Esophagus squamous epithelium (tissue), 5 donors: ENCODE results near the gene SIRPB1. TPM values are rescaled to one million over a fixed set of nuclear protein-coding genes. Genes with fewer than 3 reads are reported as not detected.
"Not testable (repeated sequence)": the region's sequence is repeated elsewhere in the genome, so short reads cannot be mapped to it uniquely, and the experiment has no call there.

Source experiments
- DNase-seq: peaks from one replicate; lab custom pipeline; 2025; lab: John Stamatoyannopoulos, UW
- H3K27ac ChIP-seq, 4 donors: fragments of 200-600 bp; sonication (generic); one replicate each; pipeline ENCODE4 v1.5.1; 2016 to 2019; ENCODE audit warnings: mild to moderate bottlenecking in 1 of 4
- H3K27me3 ChIP-seq, 4 donors: fragments of 200-600 bp; sonication (generic); 1 replicate in 3 of 4; 2 replicates in 1 of 4; pipeline versions ENCODE4 v1.5.1 to v1.6.0; 2017 to 2021; ENCODE audit warnings: antibody characterized with exemption in 1 of 4
- H3K36me3 ChIP-seq, 3 donors: fragments of 200-600 bp; sonication (generic); one replicate each; pipeline ENCODE4 v1.5.1; 2016 to 2019
- H3K4me1 ChIP-seq, 3 donors: fragments of 200-600 bp; sonication (generic); one replicate each; pipeline ENCODE4 v1.5.1; 2017 to 2019
- H3K4me3 ChIP-seq, 4 donors: fragments of 200-600 bp; sonication (generic); 1 replicate in 3 of 4; 2 replicates in 1 of 4; pipeline ENCODE4 v1.5.1; 2016 to 2019; ENCODE audit warnings: mild to moderate bottlenecking in 2 of 4, moderate library complexity in 1 of 4
- H3K9me3 ChIP-seq, 3 donors: fragments of 200-600 bp; sonication (generic); one replicate each; pipeline ENCODE4 v1.5.1; 2016 to 2019
- CTCF ChIP-seq, 6 experiments: fragments of 450-650 bp in 4 of 6; fragments of 200-600 bp in 2 of 6; sonication (generic) in 2 of 6; IDR thresholded peaks; one replicate each; pipeline ENCODE4 v1.5.1; 2016 to 2019; ENCODE audit warnings: antibody characterized with exemption in 6 of 6, mild to moderate bottlenecking in 4 of 6, moderate library complexity in 4 of 6
- POLR2A ChIP-seq, 4 donors: fragments of 450-650 bp; IDR thresholded peaks; one replicate each; pipeline ENCODE4 v1.6.1; 2017; ENCODE audit warnings: antibody characterized with exemption in 4 of 4, mild to moderate bottlenecking in 4 of 4, moderate library complexity in 3 of 4
- WGBS, 2 donors: methylation state at CpG; one replicate each; pipeline ENCODE4 v1.1.5; 2018; 5-methylcytosine and 5-hydroxymethylcytosine counted together
- intact Hi-C: fragments of 100-400 bp; cut with DNase I; formaldehyde crosslinking; loops from one replicate; pipeline ENCODE4 v1.15.0; 2022
- small RNA-seq, 4 donors: library from RNA; depleted of rRNA; stranded (forward); fragments of <200 nt; gene quantifications; one replicate each; pipeline ENCODE3, GENCODE V24; 2016
- total RNA-seq, 4 donors: library from RNA; depleted of rRNA; stranded (reverse); fragments of >200 nt; gene quantifications; one replicate each; pipeline ENCODE4 v1.1.0, GENCODE V29; 2016
- donor health status: DM: yes; HTN: yes; CAD: no.

The SIRPB1 gene
- total RNA-seq, 4 donors from 2014 or later, result 0.13 to 3.3 (median 1.0) TPM

DNA sequence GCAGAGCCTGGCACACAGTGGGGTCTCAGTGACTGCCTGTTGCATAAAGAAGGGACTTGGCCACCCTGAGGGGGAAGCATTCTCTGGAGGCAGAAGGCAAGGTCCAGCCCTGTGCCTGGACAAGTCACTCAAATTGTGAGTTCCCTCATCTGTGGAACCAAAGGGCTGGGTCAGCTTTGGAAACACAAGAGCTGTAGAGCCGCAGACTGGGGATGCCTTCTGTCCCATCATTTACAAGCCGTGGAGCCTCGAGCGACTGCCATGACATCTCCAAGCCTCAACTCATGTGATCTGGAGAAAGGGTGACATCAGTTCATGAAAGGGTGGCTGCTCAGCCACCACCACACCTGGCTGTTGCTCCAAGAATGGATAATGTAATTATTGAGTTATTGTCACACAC lies 41.9 kb downstream of the SIRPB1 start:
- Histone ChIP-seq H3K4me3 (no peak overlapping the region), H3K27me3 (no peaks in the 10 kb centered on the region), H3K27ac (no peak overlapping the region), H3K9me3 (no peaks in the 10 kb centered on the region), H3K4me1 (no peaks in the 10 kb centered on the region), H3K36me3 (no peaks in the 10 kb centered on the region)
- no peak for DNase-seq
- WGBS, 2 donors, result 96% methylated on average over 4 of the region's 4 CpGs; no CpG with 5 or more reads in 1 of the 2 donors
- TF ChIP-seq POLR2A (IDR thresholded peaks at IDR 0.05) (no peak), CTCF (IDR thresholded peaks at IDR 0.05) (no peak)
- intact Hi-C loops, result loop anchor here (2.0 kb wide), 1 partner anchor 37 kb away; no protein-coding TSS in a partner anchor

DNA sequence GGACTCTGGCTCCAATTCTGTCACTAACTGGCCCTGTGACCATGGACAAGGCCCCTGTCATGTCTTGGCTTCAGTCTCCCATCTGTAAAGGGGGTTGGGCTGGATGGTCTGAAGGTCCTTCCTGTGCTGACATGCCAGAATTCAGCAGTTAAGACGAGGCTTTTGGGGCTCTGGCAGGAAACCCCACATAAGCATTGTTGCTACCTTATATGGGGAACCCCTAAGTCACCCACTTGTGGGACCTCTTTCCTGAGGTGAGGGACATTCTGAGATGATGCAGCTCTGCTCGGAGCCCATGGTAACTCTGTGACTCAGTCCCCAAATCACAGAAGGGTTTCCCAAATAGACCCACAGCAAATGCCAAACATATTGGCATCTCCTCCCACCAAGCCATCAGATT lies 42.5 kb downstream of the SIRPB1 start:
- DNase-seq, H3K27ac ChIP-seq, H3K9me3 ChIP-seq, H3K27me3 ChIP-seq, H3K4me3 ChIP-seq, intact Hi-C loops, H3K4me1 ChIP-seq, H3K36me3 ChIP-seq: not testable (repeated sequence)
- 49% methylated on average over 2 of the region's 2 CpGs for WGBS, 2 donors

DNA sequence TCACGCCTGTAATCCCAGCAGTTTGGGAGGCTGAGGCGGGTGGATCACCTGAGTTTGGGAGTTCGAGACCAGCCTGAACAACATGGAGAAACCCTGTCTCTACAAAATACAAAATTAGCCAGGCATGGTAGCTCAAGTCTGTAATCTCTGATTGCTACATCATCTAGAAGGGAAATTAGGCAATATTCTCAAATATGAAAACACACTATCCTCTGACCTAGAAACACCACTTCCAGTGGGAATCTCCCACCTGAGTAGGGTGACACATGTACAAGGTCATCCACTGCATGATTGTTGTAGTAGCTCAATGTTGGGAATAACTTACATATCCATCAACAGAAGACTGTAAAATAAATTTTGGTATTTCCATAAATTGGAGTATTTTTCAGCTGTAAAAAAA lies 43.2 kb downstream of the SIRPB1 start:
- no peak for DNase-seq
- no peaks in the 10 kb centered on the region for H3K4me1 ChIP-seq
- TF ChIP-seq POLR2A (IDR thresholded peaks at IDR 0.05), result no peak
- intact Hi-C loops, result no loop called here
- no peaks in the 10 kb centered on the region for H3K27me3 ChIP-seq
- no peaks in the 10 kb centered on the region for H3K36me3 ChIP-seq
- H3K9me3 ChIP-seq, result no peaks in the 10 kb centered on the region
- WGBS, 2 donors, result 87 to 91% methylated on average over 3 of the region's 3 CpGs
- no peak overlapping the region for H3K4me3 ChIP-seq
- H3K27ac ChIP-seq, result no peak overlapping the region

DNA sequence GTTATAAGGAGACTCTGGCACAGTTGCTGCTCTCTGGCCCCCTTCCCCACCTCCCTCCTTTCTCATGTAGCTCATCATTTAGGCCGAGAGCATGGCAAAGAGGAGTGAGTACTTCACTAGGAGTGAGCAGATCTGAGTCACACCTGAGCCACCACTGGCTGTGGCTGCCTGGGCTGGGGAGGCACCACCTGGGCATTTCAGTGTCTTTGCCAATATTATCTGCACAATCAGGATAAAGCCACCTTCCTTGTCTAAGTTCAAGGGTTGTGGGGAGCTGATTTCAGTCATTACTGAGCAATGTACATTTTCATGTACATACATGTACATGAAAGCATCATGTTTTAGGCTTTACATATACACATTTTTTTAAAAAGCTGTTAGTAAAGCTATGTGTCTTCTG lies 43.8 kb downstream of the SIRPB1 start:
- intact Hi-C loops, H3K4me3 ChIP-seq, H3K27ac ChIP-seq, H3K4me1 ChIP-seq, DNase-seq, H3K36me3 ChIP-seq, H3K27me3 ChIP-seq, H3K9me3 ChIP-seq: not testable (repeated sequence)
- WGBS, 2 donors, result no CpG with 5 or more reads among the region's 1 CpG

DNA sequence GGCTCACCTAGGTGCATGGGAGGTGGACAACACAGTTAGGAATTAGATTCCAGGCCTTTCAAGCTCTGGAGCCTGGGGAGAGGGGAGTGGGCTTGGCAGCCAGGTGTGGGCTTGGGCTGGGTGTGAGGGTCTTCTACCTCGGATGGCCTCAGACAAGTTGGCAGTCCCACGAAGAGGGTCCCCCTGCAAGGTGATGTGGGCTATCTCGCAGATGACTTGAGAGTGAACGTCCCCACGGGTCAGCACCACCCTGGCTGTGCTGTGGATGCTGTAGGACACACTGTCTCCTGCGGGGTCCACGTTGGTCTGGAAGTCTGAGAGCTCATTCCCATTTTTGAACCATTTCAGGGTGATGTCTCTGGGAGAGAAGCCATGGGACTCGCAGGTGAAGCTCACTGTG lies 48.2 kb downstream of the SIRPB1 start:
- WGBS, 2 donors, result 78 to 82% methylated on average over 4 to 7 of the region's 8 CpGs
- intact Hi-C loops, DNase-seq, H3K27ac ChIP-seq, H3K4me3 ChIP-seq, H3K36me3 ChIP-seq, H3K9me3 ChIP-seq: not testable (repeated sequence)
- Histone ChIP-seq H3K4me1 (peaks cover 0 to 13% (median 7%) of the 10 kb centered on the region in 3 donors), H3K27me3 (peaks cover 0 to 18% (median 0%) of the 10 kb centered on the region in 4 donors)

Small RNA genes lying within 50 kb of the gene (small RNA-seq; reads per million reads assigned to genes)
- 0 reads per million in 4 donors for gene RN7SL561P

Other genes with a start within 250 kb of the SIRPB1 start
- gene FKBP1A, start 227.0 kb downstream of the SIRPB1 start, total RNA-seq, result 100 to 1,000 TPM in 3 of 4 donors, 10 to 100 TPM in 1; 76.2 to 132 (median 102) TPM
- gene NSFL1C, start 153.2 kb downstream of the SIRPB1 start, total RNA-seq, result 10 to 100 TPM; 41.5 to 65.6 (median 59.3) TPM
- 1 to 10 TPM; 1.2 to 5.9 (median 1.9) TPM for gene SIRPB2, start 128.6 kb downstream of the SIRPB1 start, total RNA-seq
- not detected for gene SIRPD, start 62.3 kb downstream of the SIRPB1 start, total RNA-seq
- 1 to 10 TPM in 3 of 4 donors, not detected in 1; 1.1 to 1.7 (median 1.5) TPM for gene SIRPG, start 37.8 kb upstream of the SIRPB1 start, total RNA-seq